ENCODE measurements around the gene ROR1. TPM values are rescaled to one million over a fixed set of nuclear protein-coding genes. Genes with fewer than 3 reads are reported as not detected.

The ROR1 gene
- total RNA-seq, 4 donors from 2014 or later: 5.1 to 7.3 (median 6.5) TPM

DNA sequence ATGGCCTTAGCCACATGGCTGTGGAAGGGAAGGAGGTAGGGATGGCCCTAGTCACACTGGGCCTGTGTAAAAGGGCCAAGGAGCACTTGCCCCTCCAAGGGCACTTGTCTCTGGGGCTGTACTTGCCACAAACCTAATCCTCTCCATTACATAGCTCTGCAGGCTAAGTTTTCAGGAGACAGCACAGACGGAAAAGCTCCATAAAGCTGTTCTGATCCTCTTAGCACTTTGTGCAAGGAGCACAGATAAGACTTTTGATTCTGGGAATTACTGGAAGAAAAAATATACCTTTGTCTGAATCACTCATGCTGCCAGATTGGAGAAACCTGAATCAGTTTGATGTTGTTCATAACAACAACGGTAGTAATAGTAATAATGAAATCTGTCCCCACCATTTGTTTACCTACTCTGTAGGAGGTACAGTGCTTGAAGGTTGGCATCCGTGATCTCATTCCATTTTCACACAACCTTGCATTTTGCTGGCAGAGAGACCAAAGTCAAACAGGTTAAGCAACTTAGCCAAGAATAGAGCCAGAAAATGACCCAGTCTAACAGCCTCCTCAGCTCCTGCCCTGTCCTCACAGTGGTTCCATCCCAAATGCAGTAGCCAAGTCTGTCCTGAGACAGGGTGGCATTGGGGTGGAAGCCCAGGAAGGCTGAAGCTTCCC lies 207.1 kb downstream of the ROR1 start:
- DNase-seq (ENCODE audit: extremely low spot score): no peak
- H3K4me3 ChIP-seq: no peak overlapping the region
- TF ChIP-seq POLR2AphosphoS5 (IDR thresholded peaks at IDR 0.05) (no peak), EP300 (IDR thresholded peaks at IDR 0.05) (no peak), POLR2A (IDR thresholded peaks at IDR 0.05; ENCODE audit: low read depth) (no peak)
- TF ChIP-seq, protein P1, sequence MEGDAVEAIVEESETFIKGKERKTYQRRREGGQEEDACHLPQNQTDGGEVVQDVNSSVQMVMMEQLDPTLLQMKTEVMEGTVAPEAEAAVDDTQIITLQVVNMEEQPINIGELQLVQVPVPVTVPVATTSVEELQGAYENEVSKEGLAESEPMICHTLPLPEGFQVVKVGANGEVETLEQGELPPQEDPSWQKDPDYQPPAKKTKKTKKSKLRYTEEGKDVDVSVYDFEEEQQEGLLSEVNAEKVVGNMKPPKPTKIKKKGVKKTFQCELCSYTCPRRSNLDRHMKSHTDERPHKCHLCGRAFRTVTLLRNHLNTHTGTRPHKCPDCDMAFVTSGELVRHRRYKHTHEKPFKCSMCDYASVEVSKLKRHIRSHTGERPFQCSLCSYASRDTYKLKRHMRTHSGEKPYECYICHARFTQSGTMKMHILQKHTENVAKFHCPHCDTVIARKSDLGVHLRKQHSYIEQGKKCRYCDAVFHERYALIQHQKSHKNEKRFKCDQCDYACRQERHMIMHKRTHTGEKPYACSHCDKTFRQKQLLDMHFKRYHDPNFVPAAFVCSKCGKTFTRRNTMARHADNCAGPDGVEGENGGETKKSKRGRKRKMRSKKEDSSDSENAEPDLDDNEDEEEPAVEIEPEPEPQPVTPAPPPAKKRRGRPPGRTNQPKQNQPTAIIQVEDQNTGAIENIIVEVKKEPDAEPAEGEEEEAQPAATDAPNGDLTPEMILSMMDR (IDR thresholded peaks at IDR 0.05): no peak
- H3K27ac ChIP-seq (replicated peaks in 1 of 4): no peak overlapping the region
- H3K36me3 ChIP-seq: no peaks in the 10 kb centered on the region
- intact Hi-C loops (cut with DNase I): no loop called here
- H3K9me3 ChIP-seq: no peaks in the 10 kb centered on the region
- WGBS: 94% methylated on average over 3 of the region's 3 CpGs
- H3K27me3 ChIP-seq: no peaks in the 10 kb centered on the region
- peaks cover 0 to 8% (median 2%) of the 10 kb centered on the region in 4 donors for H3K4me1 ChIP-seq

DNA sequence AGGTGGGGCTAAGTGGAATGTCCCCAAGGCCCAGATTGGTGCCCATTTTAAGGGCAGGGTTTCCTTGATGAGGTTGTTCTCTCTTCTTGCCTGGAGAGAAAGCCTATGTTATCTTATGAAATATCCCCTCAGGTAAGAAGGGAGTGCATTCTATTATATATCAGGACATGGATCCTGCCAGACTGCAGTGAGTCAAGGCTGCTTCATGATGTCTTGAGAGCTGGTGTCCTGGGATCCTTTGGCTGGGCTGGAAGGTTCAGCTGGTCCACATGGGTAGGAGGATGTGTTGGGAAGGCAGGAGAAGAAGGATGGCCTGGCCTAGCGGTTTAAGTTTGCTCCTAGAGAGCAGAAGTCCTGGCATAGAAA lies 207.6 kb downstream of the ROR1 start:
- TF ChIP-seq POLR2AphosphoS5 (IDR thresholded peaks at IDR 0.05) (no peak), POLR2A (IDR thresholded peaks at IDR 0.05; ENCODE audit: low read depth) (no peak), EP300 (IDR thresholded peaks at IDR 0.05) (no peak)
- TF ChIP-seq, protein P1 (IDR thresholded peaks at IDR 0.05): no peak

DNA sequence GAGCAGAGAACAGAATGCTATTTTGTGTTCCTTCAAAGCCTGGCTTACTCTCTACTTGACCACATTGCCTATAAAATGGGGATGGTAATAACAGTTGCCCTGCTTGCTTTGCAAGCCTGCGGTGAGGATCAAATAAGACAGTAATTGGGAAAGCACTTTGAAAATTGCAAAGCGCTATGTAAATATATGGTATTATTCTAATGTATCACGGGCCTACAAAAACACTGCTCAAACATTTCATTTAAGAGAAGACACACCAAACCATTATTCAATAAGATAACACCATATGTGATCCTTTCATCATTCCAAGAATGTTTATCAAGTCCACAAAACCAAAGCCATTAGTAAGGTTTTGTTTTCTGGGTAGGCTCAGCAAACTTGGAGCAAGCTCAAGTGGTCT lies 208.4 kb downstream of the ROR1 start:
- TF ChIP-seq, protein P1 (IDR thresholded peaks at IDR 0.05): no peak
- TF ChIP-seq EP300 (IDR thresholded peaks at IDR 0.05) (no peak), POLR2A (IDR thresholded peaks at IDR 0.05; ENCODE audit: low read depth) (no peak), POLR2AphosphoS5 (IDR thresholded peaks at IDR 0.05) (no peak)
- 94% methylated on average over 3 of the region's 3 CpGs for WGBS
- H3K4me1 ChIP-seq: peaks cover 0 to 8% (median 2%) of the 10 kb centered on the region in 4 donors
- DNase-seq (ENCODE audit: extremely low spot score): no peak
- intact Hi-C loops (cut with DNase I): no loop called here
- H3K27me3 ChIP-seq: no peaks in the 10 kb centered on the region
- no peak overlapping the region for H3K4me3 ChIP-seq
- no peaks in the 10 kb centered on the region for H3K36me3 ChIP-seq
- H3K27ac ChIP-seq (replicated peaks in 1 of 4): no peak overlapping the region
- H3K9me3 ChIP-seq: no peaks in the 10 kb centered on the region

More for the DNA sequence above, 207.6 kb downstream of the ROR1 start:
- no peaks in the 10 kb centered on the region for H3K27me3 ChIP-seq
- 75% methylated on average over 1 of the region's 1 CpG for WGBS
- intact Hi-C loops (cut with DNase I): no loop called here
- H3K27ac ChIP-seq (replicated peaks in 1 of 4): no peak overlapping the region
- H3K4me1 ChIP-seq: peaks cover 0 to 8% (median 2%) of the 10 kb centered on the region in 4 donors
- no peaks in the 10 kb centered on the region for H3K36me3 ChIP-seq
- H3K9me3 ChIP-seq: no peaks in the 10 kb centered on the region
- H3K4me3 ChIP-seq: no peak overlapping the region
- DNase-seq (ENCODE audit: extremely low spot score): no peak

- H3K27ac ChIP-seq (replicated peaks in 1 of 4): no peak overlapping the region
- no peak for DNase-seq (ENCODE audit: extremely low spot score)
- H3K4me3 ChIP-seq: no peak overlapping the region
- TF ChIP-seq POLR2AphosphoS5 (IDR thresholded peaks at IDR 0.05) (no peak), POLR2A (IDR thresholded peaks at IDR 0.05; ENCODE audit: low read depth) (no peak), EP300 (IDR thresholded peaks at IDR 0.05) (no peak)
- TF ChIP-seq, protein P1 (IDR thresholded peaks at IDR 0.05): no peak
- H3K27me3 ChIP-seq: no peaks in the 10 kb centered on the region
- no peaks in the 10 kb centered on the region for H3K36me3 ChIP-seq
- intact Hi-C loops (cut with DNase I): no loop called here
- H3K4me1 ChIP-seq: peaks cover 0 to 8% (median 2%) of the 10 kb centered on the region in 4 donors
- 70% methylated on average over 7 of the region's 7 CpGs for WGBS
- H3K9me3 ChIP-seq: no peaks in the 10 kb centered on the region
Observed at GRCh38 chr1:63983391-63984256, 209.8 kb downstream of the ROR1 start.
